Chondrocyte (in vitro differentiated cells): ENCODE results near the gene TMEM17. TPM values are rescaled to one million over a fixed set of nuclear protein-coding genes. Genes with fewer than 3 reads are reported as not detected.
A peak's percentile ranks its signal among the peaks of the same experiment; 100 is the strongest.

Experiments used
- DNase-seq: peaks from one replicate; pipeline ENCODE4 v3.0.0; 2021; ENCODE audit warnings: mixed read lengths, low spot score
- H3K27ac Mint-ChIP-seq: one replicate; pipeline ENCODE4 v1.8.0; 2021; ENCODE audit warnings: mild to moderate bottlenecking, moderate library complexity, mixed read lengths; ENCODE audit not compliant: unreplicated experiment
- H3K27me3 Mint-ChIP-seq: 2 replicates; pipeline ENCODE4 v1.8.0; 2021; ENCODE audit warnings: low read depth, mixed read lengths
- H3K36me3 Mint-ChIP-seq: 2 replicates; pipeline ENCODE4 v1.8.0; 2021; ENCODE audit warnings: low read depth, mixed read lengths
- H3K4me1 Mint-ChIP-seq: 2 replicates; pipeline ENCODE4 v1.8.0; 2021; ENCODE audit warnings: low read depth, mild to moderate bottlenecking, mixed read lengths
- H3K4me3 Mint-ChIP-seq: one replicate; pipeline ENCODE4 v1.8.0; 2021; ENCODE audit warnings: mild to moderate bottlenecking, moderate library complexity, mixed read lengths; ENCODE audit not compliant: unreplicated experiment
- H3K9me3 Mint-ChIP-seq: 2 replicates; pipeline ENCODE4 v1.8.0; 2021; ENCODE audit warnings: low read depth, mixed read lengths
- total RNA-seq: library from RNA; stranded (reverse); gene quantifications from 3 replicates; pipeline ENCODE4 v1.2.1, GENCODE V29; 2021
- TF ChIP-seq, protein P1 (sequence below): fragments of 200-600 bp; sonication (generic); IDR thresholded peaks from 2 replicates; pipeline ENCODE4 v1.5.0; 2021; ENCODE audit warnings: antibody characterized with exemption, mild to moderate bottlenecking, moderate library complexity

Gene TMEM17
- total RNA-seq, 1 donor from 2014 or later, result 3.8 TPM

DNA sequence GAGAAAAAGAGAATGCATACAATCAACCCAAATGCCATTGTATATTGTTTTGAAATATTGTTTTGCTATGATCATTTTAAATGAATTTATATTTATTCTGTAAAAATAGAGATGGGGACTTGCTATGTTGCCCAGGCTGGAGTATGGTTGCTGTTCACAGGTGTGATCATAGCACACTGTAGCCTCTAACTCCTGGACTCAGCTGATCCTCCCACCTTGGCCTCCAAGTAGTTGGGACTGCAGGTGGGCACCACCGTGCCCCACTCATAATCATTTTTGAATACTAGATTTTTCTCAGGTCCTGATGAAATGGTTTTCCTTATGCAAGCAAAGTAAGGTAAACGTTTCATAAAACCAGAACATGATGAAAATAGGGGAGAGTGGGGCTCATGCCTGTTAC, 46.3 kb downstream of the TMEM17 start:
- DNase-seq, result no peak
- Mint-ChIP-seq H3K27ac (no peak overlapping the region), H3K27me3 (no peaks in the 10 kb centered on the region), H3K4me3 (no peak overlapping the region), H3K4me1 (peaks cover 5% of the 10 kb centered on the region), H3K9me3 (no peaks in the 10 kb centered on the region), H3K36me3 (no peaks in the 10 kb centered on the region)
- TF ChIP-seq, protein P1, sequence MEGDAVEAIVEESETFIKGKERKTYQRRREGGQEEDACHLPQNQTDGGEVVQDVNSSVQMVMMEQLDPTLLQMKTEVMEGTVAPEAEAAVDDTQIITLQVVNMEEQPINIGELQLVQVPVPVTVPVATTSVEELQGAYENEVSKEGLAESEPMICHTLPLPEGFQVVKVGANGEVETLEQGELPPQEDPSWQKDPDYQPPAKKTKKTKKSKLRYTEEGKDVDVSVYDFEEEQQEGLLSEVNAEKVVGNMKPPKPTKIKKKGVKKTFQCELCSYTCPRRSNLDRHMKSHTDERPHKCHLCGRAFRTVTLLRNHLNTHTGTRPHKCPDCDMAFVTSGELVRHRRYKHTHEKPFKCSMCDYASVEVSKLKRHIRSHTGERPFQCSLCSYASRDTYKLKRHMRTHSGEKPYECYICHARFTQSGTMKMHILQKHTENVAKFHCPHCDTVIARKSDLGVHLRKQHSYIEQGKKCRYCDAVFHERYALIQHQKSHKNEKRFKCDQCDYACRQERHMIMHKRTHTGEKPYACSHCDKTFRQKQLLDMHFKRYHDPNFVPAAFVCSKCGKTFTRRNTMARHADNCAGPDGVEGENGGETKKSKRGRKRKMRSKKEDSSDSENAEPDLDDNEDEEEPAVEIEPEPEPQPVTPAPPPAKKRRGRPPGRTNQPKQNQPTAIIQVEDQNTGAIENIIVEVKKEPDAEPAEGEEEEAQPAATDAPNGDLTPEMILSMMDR, result no peak

DNA sequence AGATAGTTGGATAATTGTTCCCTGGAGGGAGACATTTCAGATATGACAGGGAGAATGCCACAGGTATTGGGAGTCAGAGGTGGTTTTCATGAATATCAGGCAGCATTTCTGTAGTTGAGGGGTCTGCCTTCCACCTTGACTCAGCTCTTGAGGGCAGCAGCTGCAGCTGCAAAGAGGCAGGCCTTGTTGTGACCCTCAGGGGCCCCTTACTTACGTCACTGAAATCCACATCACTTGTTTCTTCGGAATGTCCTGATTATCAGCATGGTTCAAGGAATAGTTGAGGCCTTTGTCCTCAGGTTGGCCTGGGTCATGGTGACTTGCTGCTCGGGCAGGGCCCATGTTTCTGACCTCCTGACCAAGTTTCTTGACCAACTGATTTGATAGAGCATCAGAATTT, 46.9 kb downstream of the TMEM17 start:
- no peak overlapping the region for H3K27ac Mint-ChIP-seq
- no peak for DNase-seq
- no peaks in the 10 kb centered on the region for H3K27me3 Mint-ChIP-seq
- no peaks in the 10 kb centered on the region for H3K36me3 Mint-ChIP-seq
- H3K4me3 Mint-ChIP-seq, result no peak overlapping the region
- no peaks in the 10 kb centered on the region for H3K9me3 Mint-ChIP-seq
- TF ChIP-seq, protein P1, result no peak
- peaks cover 5% of the 10 kb centered on the region for H3K4me1 Mint-ChIP-seq

DNA sequence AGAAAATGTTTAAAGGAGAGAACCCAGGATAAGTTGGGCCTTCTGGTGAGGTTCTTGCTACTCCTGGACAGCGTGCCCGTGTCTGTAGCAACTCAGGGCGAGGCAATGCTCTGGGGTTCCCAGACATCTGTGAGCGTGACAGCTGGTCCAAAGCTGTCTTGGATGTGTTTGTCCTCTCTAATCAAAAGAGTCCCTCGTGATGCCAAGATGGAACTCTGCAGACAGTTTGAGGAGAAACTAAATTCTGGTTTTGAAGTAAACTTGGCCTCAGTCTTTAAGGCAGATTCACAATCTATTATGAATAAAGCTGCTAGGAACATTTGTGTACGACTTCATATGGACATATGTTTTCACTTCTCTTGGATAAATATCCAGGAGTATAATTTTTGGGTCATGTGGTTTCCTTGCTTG, 47.3 kb downstream of the TMEM17 start:
- H3K4me3 Mint-ChIP-seq, result no peak overlapping the region
- H3K4me1 Mint-ChIP-seq, result peaks cover 5% of the 10 kb centered on the region
- TF ChIP-seq, protein P1, result no peak
- H3K9me3 Mint-ChIP-seq, result no peaks in the 10 kb centered on the region
- no peak overlapping the region for H3K27ac Mint-ChIP-seq
- H3K27me3 Mint-ChIP-seq, result no peaks in the 10 kb centered on the region
- H3K36me3 Mint-ChIP-seq, result no peaks in the 10 kb centered on the region
- no peak for DNase-seq

DNA sequence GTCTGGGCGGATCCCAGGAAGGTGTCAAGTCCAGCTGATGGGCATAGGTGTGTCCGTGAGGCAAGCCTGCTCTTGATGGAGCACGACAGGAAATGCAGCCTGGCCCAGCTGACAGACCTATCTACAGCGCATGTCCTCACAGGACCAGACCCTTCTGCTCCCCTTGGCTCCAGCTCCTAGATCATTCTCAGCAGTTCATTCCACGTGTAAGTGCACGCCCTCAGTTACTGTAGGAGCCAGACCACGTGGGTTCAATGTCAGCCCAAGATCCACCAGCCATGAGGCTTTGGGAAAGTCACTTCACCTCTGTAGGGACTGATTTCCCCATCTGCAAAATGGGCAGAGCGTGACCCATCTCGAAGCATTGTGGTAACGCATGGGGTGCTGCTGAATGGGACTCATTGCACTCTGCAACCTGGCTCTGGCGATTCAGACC, 47.8 kb downstream of the TMEM17 start:
- Mint-ChIP-seq H3K4me3 (no peak overlapping the region), H3K27me3 (no peaks in the 10 kb centered on the region), H3K4me1 (peaks cover 5% of the 10 kb centered on the region), H3K27ac (no peak overlapping the region), H3K9me3 (no peaks in the 10 kb centered on the region), H3K36me3 (no peaks in the 10 kb centered on the region)
- no peak for DNase-seq
- TF ChIP-seq, protein P1, result no peak

DNA sequence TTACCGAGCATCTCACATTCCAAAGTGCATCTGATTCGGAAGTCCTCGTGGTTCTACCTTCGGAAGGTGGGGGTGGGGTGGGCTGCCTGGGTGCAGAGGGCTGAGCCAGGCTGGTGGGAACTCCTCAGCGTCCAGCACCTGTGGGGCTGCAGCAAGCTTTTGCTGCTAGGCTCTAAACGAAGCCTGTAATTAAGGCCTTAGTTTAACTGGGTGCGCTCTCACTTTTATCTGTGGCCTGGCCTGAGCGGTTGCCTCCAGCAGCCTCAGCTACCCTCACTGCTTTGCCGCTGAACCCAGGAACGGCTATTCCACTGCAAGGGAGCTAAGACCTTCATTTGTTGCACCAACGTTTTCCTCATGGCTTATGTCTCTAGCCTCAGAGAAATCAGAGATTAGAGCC, 48.4 kb downstream of the TMEM17 start:
- Mint-ChIP-seq H3K27ac (no peak overlapping the region), H3K4me1 (peaks cover 5% of the 10 kb centered on the region), H3K36me3 (no peaks in the 10 kb centered on the region), H3K4me3 (peak overlapping the region; percentile 67), H3K27me3 (no peaks in the 10 kb centered on the region), H3K9me3 (no peaks in the 10 kb centered on the region)
- TF ChIP-seq, protein P1, result no peak
- DNase-seq, result no peak
